ENCODE results near the gene IL13. TPM values are rescaled to one million over a fixed set of nuclear protein-coding genes. Genes with fewer than 3 reads are reported as not detected.
"Not testable (repeated sequence)": the region's sequence is repeated elsewhere in the genome, so short reads cannot be mapped to it uniquely, and the experiment has no call there.

IL13 gene
- total RNA-seq, 1 donor from 2014 or later, result not detected

DNA sequence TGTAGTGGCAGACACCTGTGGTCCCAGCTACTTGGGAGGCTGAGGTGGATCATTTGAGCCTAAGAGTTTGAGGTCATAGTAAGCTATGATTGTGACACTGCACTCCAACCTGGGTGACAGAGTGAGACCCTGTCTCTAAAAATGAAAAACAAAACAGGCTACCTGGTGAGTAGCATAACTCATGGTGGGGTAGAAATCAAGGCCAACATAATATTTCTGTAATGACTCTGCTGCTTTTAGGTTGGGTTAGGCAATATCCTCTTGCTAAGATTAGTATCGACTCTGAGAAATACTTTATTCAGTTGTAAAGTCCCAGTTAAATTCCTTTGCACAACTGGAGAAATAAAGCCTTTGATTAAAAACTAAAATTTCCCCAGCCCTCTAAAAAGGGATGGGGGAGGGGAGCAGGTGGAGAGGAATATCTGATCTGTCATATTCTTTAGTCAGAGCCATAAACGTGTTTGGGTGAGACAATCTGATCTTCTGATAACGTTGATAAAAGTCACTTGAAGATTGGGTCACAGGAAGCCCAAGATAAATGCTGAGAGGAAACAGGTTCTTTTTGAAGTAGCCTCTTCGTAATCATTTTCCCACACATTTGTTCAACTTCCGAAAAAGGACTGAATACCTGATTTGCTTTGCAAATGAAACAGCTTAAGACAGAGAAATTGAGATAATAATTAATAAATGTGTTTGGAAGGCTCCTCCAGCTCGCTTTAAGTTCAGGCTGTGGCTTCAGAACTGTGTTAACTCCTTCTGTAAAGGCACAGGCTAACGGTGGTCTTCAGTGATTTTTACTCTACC, 30.8 kb downstream of the IL13 start:
- DNase-seq (ENCODE audit: low spot score), result no peak

DNA sequence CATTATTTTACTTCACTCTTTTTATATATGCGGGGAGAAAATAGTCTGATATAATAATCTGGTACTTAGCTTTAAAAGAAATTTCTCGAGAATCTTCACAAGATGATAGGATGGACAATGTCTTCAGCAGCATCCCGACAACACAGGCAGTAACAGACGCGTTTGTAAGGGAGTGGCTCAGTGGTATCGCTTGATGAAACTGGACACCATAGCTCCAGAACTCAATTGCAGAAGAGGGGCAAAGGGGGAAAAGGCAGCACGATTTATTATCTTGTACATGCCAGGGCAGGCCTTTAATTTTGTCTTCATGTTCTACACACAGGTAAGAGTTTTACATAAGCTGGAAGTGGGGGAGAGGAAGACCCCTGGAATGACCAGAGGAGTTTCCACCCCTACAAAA, 31.5 kb downstream of the IL13 start:
- no peak for DNase-seq (ENCODE audit: low spot score)

GRCh38 chr5:132690156-132690555, 32.2 kb downstream of the IL13 start:
- no peak for DNase-seq (ENCODE audit: low spot score)

- DNase-seq (ENCODE audit: low spot score), result not testable (repeated sequence)
Observed at GRCh38 chr5:132691755-132692631, 34.0 kb downstream of the IL13 start.

- DNase-seq (ENCODE audit: low spot score), result no peak
Observed at GRCh38 chr5:132692632-132692967, 34.6 kb downstream of the IL13 start.

- DNase-seq (ENCODE audit: low spot score), result no peak
Observed at GRCh38 chr5:132695956-132696355, 38.0 kb downstream of the IL13 start.

- no peak for DNase-seq (ENCODE audit: low spot score)
Observed at GRCh38 chr5:132704875-132705274, 46.9 kb downstream of the IL13 start.

GRCh38 chr5:132708645-132709044, 50.7 kb downstream of the IL13 start:
- no peak for DNase-seq (ENCODE audit: low spot score)

Other genes with a start within 250 kb of the IL13 start
- gene IRF1, start 167.4 kb upstream of the IL13 start, total RNA-seq (ENCODE audit: insufficient read depth, low replicate concordance), result 13.7 TPM
- gene IL5, start 114.7 kb upstream of the IL13 start, total RNA-seq (ENCODE audit: insufficient read depth, low replicate concordance), result 7.7 TPM
- gene RAD50, start 101.2 kb upstream of the IL13 start, total RNA-seq (ENCODE audit: insufficient read depth, low replicate concordance), result 35.9 TPM
- not detected for gene IL4, start 15.8 kb downstream of the IL13 start, total RNA-seq (ENCODE audit: insufficient read depth, low replicate concordance)
- gene KIF3A, start 79.4 kb downstream of the IL13 start, total RNA-seq (ENCODE audit: insufficient read depth, low replicate concordance), result 7.2 TPM
- gene CCNI2, start 89.3 kb downstream of the IL13 start, total RNA-seq (ENCODE audit: insufficient read depth, low replicate concordance), result 0.72 TPM
- gene SEPTIN8, start 119.1 kb downstream of the IL13 start, total RNA-seq (ENCODE audit: insufficient read depth, low replicate concordance), result 41.2 TPM
- 4.6 TPM for gene SOWAHA, start 155.1 kb downstream of the IL13 start, total RNA-seq (ENCODE audit: insufficient read depth, low replicate concordance)
- 4.3 TPM for gene SHROOM1, start 172.5 kb downstream of the IL13 start, total RNA-seq (ENCODE audit: insufficient read depth, low replicate concordance)
- gene GDF9, start 208.3 kb downstream of the IL13 start, total RNA-seq (ENCODE audit: insufficient read depth, low replicate concordance), result 1.9 TPM
- gene UQCRQ, start 208.5 kb downstream of the IL13 start, total RNA-seq (ENCODE audit: insufficient read depth, low replicate concordance), result 101 TPM
- 5.3 TPM for gene LEAP2, start 215.5 kb downstream of the IL13 start, total RNA-seq (ENCODE audit: insufficient read depth, low replicate concordance)